IMR-90 (cell line): ENCODE data around the gene C22orf39. TPM values are rescaled to one million over a fixed set of nuclear protein-coding genes. Genes with fewer than 3 reads are reported as not detected.

Experiments
- ATAC-seq: fragments of 200-7000 bp; cut with Tn5 transposase; 2 replicates; pipeline ENCODE4 v1.9.1; 2020; ENCODE audit warnings: low read depth, mild to moderate bottlenecking, moderate library complexity
- BruUV-seq: library from RNA; stranded (reverse); fragments of 400-500 nt; replicated peaks from 2 replicates; lab custom pipeline; 2021; lab: Mats Ljungman, UMichigan
- CTCF ChIA-PET: fragments of 300-600 bp; formaldehyde crosslinking; extraction: SDS; loops from one replicate; lab custom pipeline; 2021; ENCODE audit warnings: antibody characterized with exemption; lab: Yijun Ruan, JAX
- POLR2A ChIA-PET: fragments of 300-600 bp; sonication (Branson Sonifier 250); formaldehyde crosslinking; loops from one replicate; lab custom pipeline; 2022; ENCODE audit warnings: antibody characterized with exemption; ENCODE audit not compliant: unreplicated experiment; lab: Charles Lee
- DNase-seq: peaks from one replicate; pipeline ENCODE4 v3.0.0; 2013
- H2AFZ ChIP-seq: replicated peaks from 2 replicates; pipeline ENCODE3; 2013; ENCODE audit warnings: low read length, mild to moderate bottlenecking; ENCODE audit not compliant: poor library complexity
- H2AK5ac ChIP-seq: 2 replicates; pipeline ENCODE4 v1.6.1; 2013; ENCODE audit warnings: low read depth, low read length, inconsistent platforms
- H2AK9ac ChIP-seq: replicated peaks from 2 replicates; pipeline ENCODE3; 2013; ENCODE audit warnings: mild to moderate bottlenecking, low read depth, low read length, moderate library complexity; ENCODE audit not compliant: poor library complexity
- H2BK120ac ChIP-seq: 2 replicates; pipeline ENCODE4 v1.6.1; 2013; ENCODE audit warnings: low read depth, low read length, inconsistent platforms
- H2BK15ac ChIP-seq: 3 replicates; pipeline ENCODE4 v1.6.1; 2013; ENCODE audit warnings: low read depth, low read length, inconsistent platforms
- H2BK20ac ChIP-seq: 2 replicates; pipeline ENCODE4 v1.6.1; 2013; ENCODE audit warnings: low read depth, mild to moderate bottlenecking, inconsistent platforms, low read length, moderate library complexity
- H2BK5ac ChIP-seq: 2 replicates; pipeline ENCODE4 v1.6.1; 2013; ENCODE audit warnings: mild to moderate bottlenecking, low read depth, low read length, inconsistent platforms; ENCODE audit not compliant: poor library complexity, severe bottlenecking
- H3K14ac ChIP-seq: replicated peaks from 2 replicates; pipeline ENCODE4 v1.6.1; 2013; ENCODE audit warnings: low read depth, low read length, inconsistent platforms
- H3K18ac ChIP-seq: 2 replicates; pipeline ENCODE4 v1.6.1; 2013; ENCODE audit warnings: low read depth, low read length, control low read depth
- H3K23ac ChIP-seq: 2 replicates; pipeline ENCODE4 v1.6.1; 2013; ENCODE audit warnings: low read depth, low read length, inconsistent platforms
- H3K27ac ChIP-seq: 2 replicates; pipeline ENCODE4 v1.5.1; 2013; ENCODE audit warnings: mild to moderate bottlenecking, control low read depth, low read length; ENCODE audit not compliant: insufficient read depth
- H3K27me3 ChIP-seq: 2 replicates; pipeline ENCODE4 v1.6.1; 2013; ENCODE audit warnings: low read length; ENCODE audit not compliant: control insufficient read depth, insufficient read depth
- H3K36me3 ChIP-seq: 2 replicates; pipeline ENCODE4 v1.6.1; 2013; ENCODE audit warnings: low read length, mixed read lengths; ENCODE audit not compliant: control insufficient read depth, insufficient read depth
- H3K4ac ChIP-seq: 2 replicates; pipeline ENCODE4 v1.6.1; 2013; ENCODE audit warnings: low read depth, low read length, inconsistent platforms
- H3K4me1 ChIP-seq: 2 replicates; pipeline ENCODE4 v1.6.1; 2013; ENCODE audit warnings: low read length, mixed read lengths; ENCODE audit not compliant: control insufficient read depth, insufficient read depth
- H3K4me2 ChIP-seq: 2 replicates; pipeline ENCODE4 v1.6.1; 2013; ENCODE audit warnings: low read depth, mild to moderate bottlenecking, control low read depth, low read length, moderate library complexity
- H3K4me3 ChIP-seq: 2 replicates; pipeline ENCODE4 v1.5.1; 2013; ENCODE audit warnings: low read depth, mild to moderate bottlenecking, control low read depth, low read length, moderate library complexity; ENCODE audit not compliant: insufficient read depth
- H3K56ac ChIP-seq: 2 replicates; pipeline ENCODE4 v1.6.1; 2013; ENCODE audit warnings: low read length, inconsistent platforms; ENCODE audit not compliant: insufficient read depth; ENCODE audit errors: extremely low read depth
- H3K79me1 ChIP-seq, 2 experiments: 2 replicates each; pipeline ENCODE4 v1.6.1; 2013; ENCODE audit warnings: low read length in 2 of 2, inconsistent platforms in 1 of 2, low read depth in 1 of 2
- H3K9ac ChIP-seq: 2 replicates; pipeline ENCODE4 v1.6.1; 2013; ENCODE audit warnings: low read depth, low read length, control low read depth
- H3K9me1 ChIP-seq: 2 replicates; pipeline ENCODE4 v1.6.1; 2013; ENCODE audit warnings: low read length, inconsistent platforms; ENCODE audit not compliant: insufficient read depth
- H3K9me3 ChIP-seq: 2 replicates; pipeline ENCODE4 v1.6.1; 2013; ENCODE audit warnings: low read length; ENCODE audit not compliant: control insufficient read depth, insufficient read depth
- H4K20me1 ChIP-seq: 2 replicates; pipeline ENCODE4 v1.6.1; 2013; ENCODE audit warnings: low read length, inconsistent platforms; ENCODE audit not compliant: insufficient read depth
- H4K5ac ChIP-seq: 2 replicates; pipeline ENCODE4 v1.6.1; 2013; ENCODE audit warnings: mild to moderate bottlenecking, low read depth, low read length, control low read depth
- H4K8ac ChIP-seq, 2 experiments: 2 replicates each; pipeline ENCODE4 v1.6.1; 2013; ENCODE audit warnings: low read depth in 2 of 2, low read length in 2 of 2, control low read depth in 1 of 2, inconsistent platforms in 1 of 2
- H4K91ac ChIP-seq: 2 replicates; pipeline ENCODE4 v1.6.1; 2013; ENCODE audit warnings: low read depth, low read length, inconsistent platforms; ENCODE audit not compliant: insufficient read depth
- CHD1 ChIP-seq: IDR thresholded peaks from 2 replicates; pipeline ENCODE4 v1.6.1; 2012; ENCODE audit warnings: low read depth, low read length, improper control_type of control experiment
- MAFK ChIP-seq: IDR thresholded peaks from 2 replicates; pipeline ENCODE4 v1.6.1; 2012; ENCODE audit warnings: low read depth, low read length, improper control_type of control experiment
- POLR2A ChIP-seq: IDR thresholded peaks from 2 replicates; pipeline ENCODE4 v1.6.1; 2012; ENCODE audit warnings: mild to moderate bottlenecking, low read depth, low read length
- RCOR1 ChIP-seq: IDR thresholded peaks from 2 replicates; pipeline ENCODE4 v1.6.1; 2012; ENCODE audit warnings: mild to moderate bottlenecking, low read length, improper control_type of control experiment; ENCODE audit not compliant: insufficient replicate concordance
- RFX5 ChIP-seq: IDR thresholded peaks from 2 replicates; pipeline ENCODE4 v1.8.0; 2012; ENCODE audit warnings: low read depth, mild to moderate bottlenecking, low read length, moderate library complexity
- WGBS, 2 experiments: methylation state at CpG; one replicate each; pipeline versions ENCODE4 v1.1.5 to v1.1.7; 2013; ENCODE audit warnings: missing lambda C conversion rate in 2 of 2; ENCODE audit not compliant: insufficient read length in 1 of 2; ENCODE audit errors: extremely low coverage in 2 of 2; 5-methylcytosine and 5-hydroxymethylcytosine counted together
- dilution Hi-C: fragments of 300-500 bp; cut with HindIII; formaldehyde crosslinking; loops from one replicate; pipeline ENCODE4 v1.14.3; 2018; ENCODE audit warnings: low sequenced_read_pairs; ENCODE audit not compliant: unreplicated experiment
- in situ Hi-C: fragments of 300-500 bp; cut with MboI; formaldehyde crosslinking; loops from 3 replicates; pipeline ENCODE4 v1.14.3; 2019; ENCODE audit warnings: low sequenced_read_pairs, inconsistent platforms, mixed read lengths
- intact Hi-C: fragments of 100-400 bp; cut with micrococcal nuclease; formaldehyde crosslinking; loops from 2 replicates; pipeline ENCODE4 v1.10.0; 2022
- polyA plus RNA-seq, 3 experiments: library from polyadenylated mRNA; depleted of rRNA; stranded (reverse); fragments of >200 nt; gene quantifications; 2 replicates each; pipeline ENCODE4 v1.2.3, GENCODE V29; 2012; ENCODE audit warnings: low replicate concordance in 1 of 3
- total RNA-seq: library from RNA; depleted of rRNA; stranded (reverse); fragments of >200 nt; gene quantifications from 2 replicates; pipeline ENCODE4 v1.2.3, GENCODE V29; 2012
- TF ChIP-seq, protein P1 (sequence below): fragments of 150-350 bp; IDR thresholded peaks from 2 replicates; pipeline ENCODE4 v1.6.1; 2016; ENCODE audit warnings: low read depth, mild to moderate bottlenecking, low read length, moderate library complexity, borderline replicate concordance

The C22orf39 gene
- total and polyA plus RNA-seq, 2 of the 4 experiments (the other 2 are of a cell fraction), result 8.2 to 8.9 TPM

- Histone ChIP-seq H3K36me3 (peaks cover 45% of the 10 kb centered on the region), H3K4ac (no peak overlapping the region), H3K4me2 (no peak overlapping the region), H3K4me1 (peaks cover under 1% of the 10 kb centered on the region), H2BK15ac (no peak overlapping the region), H2AFZ (no peak overlapping the region), H4K8ac (no peak overlapping the region), H2BK5ac (no peak overlapping the region), H2BK120ac (no peak overlapping the region), H3K18ac (no peak overlapping the region), H2AK9ac (no peak overlapping the region), H3K9ac (no peak overlapping the region), H4K5ac (no peak overlapping the region), H3K27me3 (no peaks in the 10 kb centered on the region), H3K14ac (no peak overlapping the region), H3K4me3 (no peak overlapping the region), H4K20me1 (peaks cover 1% of the 10 kb centered on the region; the same call in 1 of the 2 replicates), H3K27ac (no peak overlapping the region), H3K23ac (no peak overlapping the region), H3K79me1 (peaks cover 22 to 53% of the 10 kb centered on the region in 2 experiments), H3K9me3 (no peaks in the 10 kb centered on the region), H2BK20ac (no peak overlapping the region), H3K9me1 (peaks cover 13% of the 10 kb centered on the region), H3K56ac (no peak overlapping the region), H2AK5ac (no peak overlapping the region), H4K91ac (no peak overlapping the region)
- ChIA-PET POLR2A (no interaction called here), CTCF (no interaction called here)
- TF ChIP-seq RFX5 (no peak), CHD1 (no peak), POLR2A (no peak), MAFK (no peak), RCOR1 (no peak)
- TF ChIP-seq, protein P1, sequence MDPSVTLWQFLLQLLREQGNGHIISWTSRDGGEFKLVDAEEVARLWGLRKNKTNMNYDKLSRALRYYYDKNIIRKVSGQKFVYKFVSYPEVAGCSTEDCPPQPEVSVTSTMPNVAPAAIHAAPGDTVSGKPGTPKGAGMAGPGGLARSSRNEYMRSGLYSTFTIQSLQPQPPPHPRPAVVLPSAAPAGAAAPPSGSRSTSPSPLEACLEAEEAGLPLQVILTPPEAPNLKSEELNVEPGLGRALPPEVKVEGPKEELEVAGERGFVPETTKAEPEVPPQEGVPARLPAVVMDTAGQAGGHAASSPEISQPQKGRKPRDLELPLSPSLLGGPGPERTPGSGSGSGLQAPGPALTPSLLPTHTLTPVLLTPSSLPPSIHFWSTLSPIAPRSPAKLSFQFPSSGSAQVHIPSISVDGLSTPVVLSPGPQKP, result no peak
- in situ Hi-C loops (no loop called here), intact Hi-C loops (no loop called here), dilution Hi-C loops (no loop called here)
- DNase-seq (no peak), ATAC-seq (no peak)
- BruUV-seq, result no TSS peak
- 94% methylated on average over 2 of the region's 3 CpGs; no CpG with 5 or more reads in 1 of the 2 experiments for WGBS, 2 experiments
Measured at GRCh38 chr22:19404676-19405075, 42.8 kb downstream of the C22orf39 start.
